Osteoblast (primary cell): ENCODE data around the gene ATP2B2. TPM values are rescaled to one million over a fixed set of nuclear protein-coding genes. Genes with fewer than 3 reads are reported as not detected.

Experiments used
- DNase-seq: peaks from one replicate; pipeline ENCODE4 v3.0.0; 2011; ENCODE audit warnings: low spot score, mixed read lengths; ENCODE audit not compliant: insufficient read length; ENCODE audit errors: missing footprints
- H2AFZ ChIP-seq: 2 replicates; pipeline ENCODE4 v1.6.0; 2011; ENCODE audit warnings: mild to moderate bottlenecking, low read length
- H3K27ac ChIP-seq: 2 replicates; pipeline ENCODE4 v1.5.1; 2011; ENCODE audit warnings: mild to moderate bottlenecking, low read depth, low read length, moderate library complexity
- H3K27me3 ChIP-seq: 2 replicates; pipeline ENCODE4 v1.6.0; 2012; ENCODE audit warnings: mild to moderate bottlenecking, control low read depth, inconsistent platforms, low read length, moderate library complexity; ENCODE audit not compliant: insufficient read depth
- H3K36me3 ChIP-seq: 2 replicates; pipeline ENCODE4 v1.5.1; 2011; ENCODE audit warnings: mild to moderate bottlenecking, low read length, control low read depth, moderate library complexity; ENCODE audit not compliant: insufficient read depth
- H3K4me1 ChIP-seq: 2 replicates; pipeline ENCODE4 v1.5.1; 2011; ENCODE audit warnings: mild to moderate bottlenecking, low read length, control low read depth, moderate library complexity; ENCODE audit not compliant: insufficient read depth
- H3K4me2 ChIP-seq: 2 replicates; pipeline ENCODE4 v1.6.0; 2011; ENCODE audit warnings: mild to moderate bottlenecking, low read length; ENCODE audit not compliant: insufficient read depth
- H3K4me3 ChIP-seq: fragments of 200-600 bp; sonication (generic); 3 replicates; pipeline ENCODE4 v1.5.1; 2012; ENCODE audit warnings: mild to moderate bottlenecking, low read length, inconsistent platforms; ENCODE audit not compliant: insufficient read depth
- H3K79me2 ChIP-seq: 2 replicates; pipeline ENCODE4 v1.6.0; 2012; ENCODE audit warnings: mild to moderate bottlenecking, low read length, control low read depth, inconsistent platforms; ENCODE audit not compliant: insufficient read depth
- H3K9me3 ChIP-seq: 2 replicates; pipeline ENCODE4 v1.5.1; 2011; ENCODE audit warnings: low read depth, low read length, control low read depth
- H4K20me1 ChIP-seq: 2 replicates; pipeline ENCODE4 v1.6.0; 2012; ENCODE audit warnings: mild to moderate bottlenecking, low read length, control low read depth; ENCODE audit not compliant: insufficient read depth
- total RNA-seq: library from RNA; depleted of rRNA; stranded (reverse); fragments of >200 nt; gene quantifications from 2 replicates; pipeline ENCODE4 v1.2.3, GENCODE V29; 2012
- TF ChIP-seq, protein P1 (sequence below): IDR thresholded peaks from 2 replicates; pipeline ENCODE4 v1.5.1; 2011; ENCODE audit warnings: mild to moderate bottlenecking, low read depth, low read length, moderate library complexity; ENCODE audit errors: extremely low read depth

Gene ATP2B2
- total RNA-seq, 1 donor = not detected

DNA sequence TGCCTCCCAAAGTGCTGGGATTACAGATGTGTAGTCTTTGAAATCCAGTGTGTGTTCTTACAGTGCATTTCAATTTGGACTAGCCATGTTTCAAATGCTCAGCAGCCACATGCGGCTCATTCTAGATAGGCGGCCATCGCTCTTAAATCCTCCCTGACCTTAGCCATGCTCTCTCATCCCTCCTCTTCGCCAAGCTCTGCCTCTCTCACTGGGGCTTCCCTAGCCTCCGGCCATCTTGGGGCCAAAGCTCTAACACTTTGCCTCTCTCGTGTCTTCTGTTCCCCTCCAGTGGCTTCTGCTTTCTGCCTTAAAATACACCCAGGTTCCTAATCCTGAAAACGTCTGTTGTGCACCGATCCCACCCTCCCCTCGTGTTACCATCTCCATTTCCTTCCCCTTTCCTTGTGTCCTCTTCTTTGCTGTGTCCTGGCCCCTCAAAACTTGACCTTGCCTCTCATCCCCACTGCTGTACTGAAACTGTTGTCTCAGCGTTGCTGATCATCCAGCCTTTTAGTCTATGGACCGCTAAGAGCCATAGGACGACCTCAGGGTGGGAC lies 211.3 kb downstream of the ATP2B2 start:
- TF ChIP-seq, protein P1, sequence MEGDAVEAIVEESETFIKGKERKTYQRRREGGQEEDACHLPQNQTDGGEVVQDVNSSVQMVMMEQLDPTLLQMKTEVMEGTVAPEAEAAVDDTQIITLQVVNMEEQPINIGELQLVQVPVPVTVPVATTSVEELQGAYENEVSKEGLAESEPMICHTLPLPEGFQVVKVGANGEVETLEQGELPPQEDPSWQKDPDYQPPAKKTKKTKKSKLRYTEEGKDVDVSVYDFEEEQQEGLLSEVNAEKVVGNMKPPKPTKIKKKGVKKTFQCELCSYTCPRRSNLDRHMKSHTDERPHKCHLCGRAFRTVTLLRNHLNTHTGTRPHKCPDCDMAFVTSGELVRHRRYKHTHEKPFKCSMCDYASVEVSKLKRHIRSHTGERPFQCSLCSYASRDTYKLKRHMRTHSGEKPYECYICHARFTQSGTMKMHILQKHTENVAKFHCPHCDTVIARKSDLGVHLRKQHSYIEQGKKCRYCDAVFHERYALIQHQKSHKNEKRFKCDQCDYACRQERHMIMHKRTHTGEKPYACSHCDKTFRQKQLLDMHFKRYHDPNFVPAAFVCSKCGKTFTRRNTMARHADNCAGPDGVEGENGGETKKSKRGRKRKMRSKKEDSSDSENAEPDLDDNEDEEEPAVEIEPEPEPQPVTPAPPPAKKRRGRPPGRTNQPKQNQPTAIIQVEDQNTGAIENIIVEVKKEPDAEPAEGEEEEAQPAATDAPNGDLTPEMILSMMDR = no peak
- Histone ChIP-seq H3K79me2 (no peaks in the 10 kb centered on the region), H3K36me3 (peaks cover 15% of the 10 kb centered on the region), H3K4me2 (no peak overlapping the region), H3K4me1 (peaks cover 6% of the 10 kb centered on the region), H2AFZ (no peak overlapping the region), H3K4me3 (no peak overlapping the region), H3K27ac (no peak overlapping the region), H3K27me3 (no peaks in the 10 kb centered on the region), H4K20me1 (peaks cover 3% of the 10 kb centered on the region), H3K9me3 (no peaks in the 10 kb centered on the region)
- no peak for DNase-seq

DNA sequence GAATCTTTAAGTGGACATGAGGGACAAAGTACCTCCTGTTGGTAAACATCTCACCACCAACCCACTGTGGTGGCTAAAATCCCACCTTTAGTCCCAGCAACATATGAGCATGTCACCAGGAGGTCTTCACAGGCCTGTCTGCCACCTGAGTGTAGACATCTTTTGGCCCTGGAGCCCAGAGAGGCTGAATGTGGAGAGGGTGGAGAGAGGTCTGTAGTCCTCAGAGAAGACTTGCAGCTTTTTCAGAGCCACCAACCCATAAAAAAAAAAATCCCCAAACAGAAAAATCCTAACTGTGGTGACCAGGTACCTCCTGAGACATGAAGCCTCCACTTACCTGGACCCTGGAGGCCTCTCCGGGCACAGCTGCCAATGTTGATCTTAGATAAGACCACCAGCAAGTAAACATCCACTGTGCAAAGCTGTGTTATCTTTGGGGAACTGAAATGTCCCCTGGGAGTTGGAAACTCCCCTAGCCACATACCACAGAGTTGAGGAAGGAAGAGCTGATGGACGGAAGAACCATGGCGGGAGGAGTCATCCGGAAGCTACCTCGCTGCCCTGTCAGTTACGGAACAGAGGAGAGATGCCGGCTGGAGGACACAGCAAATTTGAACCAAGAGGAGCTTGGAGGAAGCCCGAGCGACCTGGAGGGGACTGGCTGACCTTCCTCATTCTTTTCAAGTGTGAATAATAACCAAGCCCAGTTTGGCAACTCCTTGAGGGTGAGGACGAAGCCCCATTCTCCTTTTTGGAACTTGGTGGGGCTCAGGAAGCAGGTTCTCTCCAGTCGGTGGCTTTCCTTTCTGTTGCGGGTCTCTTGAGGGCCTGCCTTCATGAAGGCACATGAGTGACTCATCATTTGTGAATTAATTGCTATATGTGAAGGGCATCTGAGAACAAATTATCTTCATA lies 212.6 kb downstream of the ATP2B2 start, which contains the start of gene GHRL:
TSS of gene GHRL (minus strand) at position 443 of the 915 bp plus-strand sequence. CDS start 2,767 bp downstream, outside the sequence.
- no peaks in the 10 kb centered on the region for H3K79me2 ChIP-seq
- no peak within 1 kb of the TSS for H3K4me3 ChIP-seq
- H3K4me1 ChIP-seq = peaks cover 6% of the 10 kb centered on the region
- H3K4me2 ChIP-seq = no peak within 1 kb of the TSS
- TF ChIP-seq, protein P1 = no peak
- peaks cover 15% of the 10 kb centered on the region for H3K36me3 ChIP-seq
- DNase-seq = peak; percentile 84
- H4K20me1 ChIP-seq = peaks cover 3% of the 10 kb centered on the region
- no peak within 1 kb of the TSS for H2AFZ ChIP-seq
- no peaks in the 10 kb centered on the region for H3K27me3 ChIP-seq
- H3K9me3 ChIP-seq = no peaks in the 10 kb centered on the region
- no peak within 1 kb of the TSS for H3K27ac ChIP-seq

DNA sequence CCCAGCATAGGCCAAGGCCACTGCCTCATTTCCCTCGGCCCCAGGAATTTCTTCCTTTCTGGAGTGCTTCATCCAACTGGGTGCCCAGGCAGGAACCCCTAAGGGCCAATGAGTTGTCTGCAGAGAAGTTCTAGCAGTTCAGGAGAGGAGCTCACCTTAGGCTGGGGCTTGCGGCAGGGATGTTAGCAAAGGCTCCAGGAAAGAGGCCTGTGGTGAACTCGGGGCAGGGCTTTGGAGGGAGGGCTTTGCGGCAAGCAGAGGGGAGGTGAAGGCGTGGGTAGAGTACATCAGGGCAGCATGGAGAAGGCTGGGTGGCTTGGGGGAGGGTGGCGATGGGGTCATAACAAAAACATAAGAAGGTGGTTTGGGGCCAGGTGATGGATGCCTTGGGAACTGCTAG lies 213.7 kb downstream of the ATP2B2 start:
- H3K27me3 ChIP-seq = no peaks in the 10 kb centered on the region

More for the DNA sequence above, 213.7 kb downstream of the ATP2B2 start:
- no peak overlapping the region for H2AFZ ChIP-seq
- no peak overlapping the region for H3K4me3 ChIP-seq
- TF ChIP-seq, protein P1 = no peak
- H4K20me1 ChIP-seq = peaks cover 3% of the 10 kb centered on the region
- H3K4me2 ChIP-seq = no peak overlapping the region
- peaks cover 16% of the 10 kb centered on the region for H3K36me3 ChIP-seq
- H3K27ac ChIP-seq = no peak overlapping the region
- H3K9me3 ChIP-seq = no peaks in the 10 kb centered on the region
- no peaks in the 10 kb centered on the region for H3K79me2 ChIP-seq
- no peak for DNase-seq
- H3K4me1 ChIP-seq = peaks cover 10% of the 10 kb centered on the region
